ENCODE results near the gene MSL3B.

DNA sequence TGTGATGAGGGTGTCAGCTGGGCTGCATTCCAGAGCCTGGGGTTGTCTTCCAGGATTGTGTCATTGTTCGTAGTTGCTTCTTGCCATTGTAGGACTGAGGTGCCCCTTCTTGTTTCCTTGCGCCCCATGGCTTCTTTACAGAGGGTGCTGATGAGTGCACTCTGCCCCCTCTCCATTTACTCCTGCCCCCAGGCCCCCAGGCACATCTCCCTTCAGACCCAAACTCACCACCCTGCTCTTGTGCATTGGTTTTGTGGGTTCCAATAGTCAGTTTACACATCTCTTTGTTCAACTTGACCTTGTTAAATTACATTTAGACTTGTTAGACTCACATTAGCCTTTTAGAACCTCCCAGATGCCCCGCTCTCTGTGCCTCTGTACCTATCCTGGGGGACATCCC lies 47.0 kb downstream of the MSL3B start:
- TF ChIP-seq RCOR1 (IDR thresholded peaks at IDR 0.05; ENCODE audit: borderline replicate concordance in 1 of 2, low read depth in 2 of 2, low read length in 2 of 2) (no peak), POLR2A (conservative IDR thresholded peaks at IDR 0.05) (no peak), BCLAF1 (IDR thresholded peaks at IDR 0.05; ENCODE audit: borderline replicate concordance in 1 of 2, control insufficient read depth in 1 of 2, low read depth in 2 of 2, low read length in 1 of 2) (no peak), FOXM1 (IDR thresholded peaks at IDR 0.05; ENCODE audit: low read depth) (no peak), FOXM1 (CRISPR knock-in tag; IDR thresholded peaks at IDR 0.05; ENCODE audit: low read depth) (no peak)

Measured in K562 (cell line).